SK-N-SH (cell line): ENCODE results near the gene RAD51B. TPM values are rescaled to one million over a fixed set of nuclear protein-coding genes. Genes with fewer than 3 reads are reported as not detected.

Experiments
- CTCF ChIA-PET: fragments of 300-600, 350-600 bp; formaldehyde crosslinking; extraction: SDS; loops from one replicate; lab custom pipeline; 2021; lab: Yijun Ruan, JAX
- POLR2A ChIA-PET: fragments of 350-600 bp; sonication (Branson Sonifier 250); formaldehyde crosslinking; extraction: SDS; loops from one replicate; lab custom pipeline; 2020; ENCODE audit warnings: antibody characterized with exemption, inconsistent platforms; lab: Yijun Ruan, JAX
- DNase-seq: peaks from one replicate; pipeline ENCODE4 v3.0.0; 2012
- H2AFZ ChIP-seq: fragments of 200-600 bp; sonication (generic); 2 replicates; pipeline ENCODE4 v1.8.1; 2016; ENCODE audit warnings: antibody characterized with exemption, mild to moderate bottlenecking, low read depth
- H3F3A ChIP-seq: fragments of 200-600 bp; sonication (generic); replicated peaks from 2 replicates; pipeline ENCODE3; 2016; ENCODE audit warnings: antibody characterized with exemption, mild to moderate bottlenecking; ENCODE audit not compliant: insufficient read depth
- H3K27ac ChIP-seq, 2 experiments: fragments of 200-500 bp in 1 of 2; fragments of 200-600 bp in 1 of 2; sonication (Bioruptor generic) in 1 of 2; sonication (generic), shearing (Covaris generic) in 1 of 2; 2 replicates each; pipeline versions ENCODE4 v1.5.1 to v1.6.1; 2014 to 2016; ENCODE audit warnings: low read depth in 2 of 2, inconsistent platforms in 1 of 2, low read length in 1 of 2, mild to moderate bottlenecking in 1 of 2, mixed read lengths in 1 of 2
- H3K27me3 ChIP-seq: fragments of 200-600 bp; sonication (generic), shearing (Covaris generic); 2 replicates; pipeline ENCODE4 v1.6.1; 2016; ENCODE audit warnings: mixed run types; ENCODE audit not compliant: insufficient read depth
- H3K36me3 ChIP-seq, 2 experiments: fragments of 200-500 bp in 1 of 2; fragments of 200-600 bp in 1 of 2; sonication (Bioruptor generic) in 1 of 2; sonication (generic) in 1 of 2; replicated peaks in 1 of 2; 2 replicates each; pipeline versions ENCODE3 to v1.5.1; 2014 to 2016; ENCODE audit warnings: low read length in 1 of 2, mild to moderate bottlenecking in 1 of 2; ENCODE audit not compliant: insufficient read depth in 2 of 2, control insufficient read depth in 1 of 2
- H3K4me1 ChIP-seq, 2 experiments: fragments of 200-500 bp in 1 of 2; fragments of 200-600 bp in 1 of 2; sonication (Bioruptor generic) in 1 of 2; sonication (generic), shearing (Covaris generic) in 1 of 2; 2 replicates each; pipeline versions ENCODE4 v1.5.1 to v1.6.1; 2014 to 2016; ENCODE audit warnings: low read depth in 1 of 2, low read length in 1 of 2, mixed run types in 1 of 2; ENCODE audit not compliant: insufficient read depth in 2 of 2, control insufficient read depth in 1 of 2
- H3K4me2 ChIP-seq: fragments of 200-600 bp; sonication (generic), shearing (Covaris generic); 2 replicates; pipeline ENCODE4 v1.6.1; 2017; ENCODE audit warnings: mixed run types
- H3K4me3 ChIP-seq, 2 experiments: fragments of 200-500 bp in 1 of 2; fragments of 200-600 bp in 1 of 2; sonication (Bioruptor generic) in 1 of 2; sonication (generic), shearing (Covaris generic) in 1 of 2; 2 replicates each; pipeline versions ENCODE4 v1.5.1 to v1.8.1; 2014 to 2016; ENCODE audit warnings: low read depth in 2 of 2, inconsistent platforms in 1 of 2, low read length in 1 of 2, mild to moderate bottlenecking in 1 of 2, mixed read lengths in 1 of 2, moderate library complexity in 1 of 2
- H3K79me2 ChIP-seq: fragments of 200-600 bp; sonication (generic); 2 replicates; pipeline ENCODE4 v1.8.1; 2017; ENCODE audit warnings: mild to moderate bottlenecking; ENCODE audit not compliant: insufficient read depth
- H3K9ac ChIP-seq: fragments of 200-600 bp; sonication (generic); 2 replicates; pipeline ENCODE4 v1.6.1; 2017; ENCODE audit warnings: mixed run types
- H3K9me2 ChIP-seq: fragments of 200-600 bp; sonication (generic); 2 replicates; pipeline ENCODE4 v1.6.1; 2017; ENCODE audit warnings: mixed run types
- H3K9me3 ChIP-seq: fragments of 200-600 bp; sonication (generic); 2 replicates; pipeline ENCODE4 v1.6.1; 2017; ENCODE audit warnings: mixed run types, mild to moderate bottlenecking, moderate library complexity
- H4K20me1 ChIP-seq: fragments of 200-600 bp; sonication (generic); 2 replicates; pipeline ENCODE4 v1.6.1; 2017; ENCODE audit warnings: mild to moderate bottlenecking, mixed run types; ENCODE audit not compliant: insufficient read depth
- ELF1 ChIP-seq: IDR thresholded peaks from 2 replicates; pipeline ENCODE4 v1.4.0; 2012
- FOXJ3 ChIP-seq: sonication (generic); formaldehyde crosslinking; IDR thresholded peaks from 2 replicates; pipeline ENCODE4 v1.5.1; 2020; ENCODE audit warnings: mild to moderate bottlenecking, missing genetic modification reagents
- FOXM1 ChIP-seq: IDR thresholded peaks from 2 replicates; pipeline ENCODE4 v1.4.0; 2012; ENCODE audit warnings: low read depth, mild to moderate bottlenecking
- GABPA ChIP-seq: IDR thresholded peaks from 2 replicates; pipeline ENCODE4 v1.4.0; 2012; ENCODE audit warnings: low read depth, mild to moderate bottlenecking
- GATA2 ChIP-seq: sonication (generic); formaldehyde crosslinking; IDR thresholded peaks from 2 replicates; pipeline ENCODE4 v1.5.0; 2020; ENCODE audit warnings: mild to moderate bottlenecking, missing genetic modification reagents
- JUND ChIP-seq: IDR thresholded peaks from 2 replicates; pipeline ENCODE4 v1.4.0; 2012
- MEF2A ChIP-seq: IDR thresholded peaks from 2 replicates; pipeline ENCODE4 v1.4.0; 2012; ENCODE audit warnings: low read depth, borderline replicate concordance
- MXI1 ChIP-seq: IDR thresholded peaks from 2 replicates; pipeline ENCODE4 v1.6.1; 2012; ENCODE audit warnings: mild to moderate bottlenecking, low read depth, low read length, improper control_type of control experiment
- NRF1 ChIP-seq: IDR thresholded peaks from 2 replicates; pipeline ENCODE4 v1.6.1; 2012; ENCODE audit warnings: low read depth, mild to moderate bottlenecking, low read length
- POLR2AphosphoS5 ChIP-seq: IDR thresholded peaks from 2 replicates; pipeline ENCODE4 v1.6.1; 2012; ENCODE audit warnings: low read depth, low read length
- RAD21 ChIP-seq: IDR thresholded peaks from 2 replicates; pipeline ENCODE4 v1.6.1; 2012; ENCODE audit warnings: mild to moderate bottlenecking, low read length
- REST ChIP-seq: IDR thresholded peaks from 2 replicates; pipeline ENCODE4 v1.6.1; 2012; ENCODE audit warnings: mild to moderate bottlenecking, low read depth, low read length, moderate library complexity
- RXRA ChIP-seq: IDR thresholded peaks from 2 replicates; pipeline ENCODE4 v1.4.0; 2012; ENCODE audit warnings: low read depth, mild to moderate bottlenecking, borderline replicate concordance
- TAF1 ChIP-seq: IDR thresholded peaks from 2 replicates; pipeline ENCODE4 v1.6.1; 2012; ENCODE audit warnings: low read depth, mild to moderate bottlenecking, low read length, moderate library complexity, borderline replicate concordance
- USF2 ChIP-seq: fragments of 150-350 bp; IDR thresholded peaks from 2 replicates; pipeline ENCODE4 v1.6.1; 2017; ENCODE audit warnings: antibody characterized with exemption, low read length, low read depth, borderline replicate concordance
- YY1 ChIP-seq: IDR thresholded peaks from 2 replicates; pipeline ENCODE4 v1.4.0; 2012; ENCODE audit warnings: low read depth, mild to moderate bottlenecking
- WGBS: methylation state at CpG from one replicate; pipeline ENCODE4 v1.1.6; 2017; ENCODE audit warnings: low lambda C conversion rate; 5-methylcytosine and 5-hydroxymethylcytosine counted together
- polyA plus RNA-seq, 3 experiments: library from polyadenylated mRNA; depleted of rRNA; stranded (reverse); fragments of >200 nt; gene quantifications; 2 replicates each; pipeline ENCODE4 v1.2.3, GENCODE V29; 2012
- TF ChIP-seq, protein P1 (sequence below): IDR thresholded peaks from 2 replicates; pipeline ENCODE4 v1.4.0; 2012; ENCODE audit warnings: low read depth

The RAD51B gene
- polyA plus RNA-seq, 1 of the 3 experiments (the other 2 are of a cell fraction) = 6.0 TPM

DNA sequence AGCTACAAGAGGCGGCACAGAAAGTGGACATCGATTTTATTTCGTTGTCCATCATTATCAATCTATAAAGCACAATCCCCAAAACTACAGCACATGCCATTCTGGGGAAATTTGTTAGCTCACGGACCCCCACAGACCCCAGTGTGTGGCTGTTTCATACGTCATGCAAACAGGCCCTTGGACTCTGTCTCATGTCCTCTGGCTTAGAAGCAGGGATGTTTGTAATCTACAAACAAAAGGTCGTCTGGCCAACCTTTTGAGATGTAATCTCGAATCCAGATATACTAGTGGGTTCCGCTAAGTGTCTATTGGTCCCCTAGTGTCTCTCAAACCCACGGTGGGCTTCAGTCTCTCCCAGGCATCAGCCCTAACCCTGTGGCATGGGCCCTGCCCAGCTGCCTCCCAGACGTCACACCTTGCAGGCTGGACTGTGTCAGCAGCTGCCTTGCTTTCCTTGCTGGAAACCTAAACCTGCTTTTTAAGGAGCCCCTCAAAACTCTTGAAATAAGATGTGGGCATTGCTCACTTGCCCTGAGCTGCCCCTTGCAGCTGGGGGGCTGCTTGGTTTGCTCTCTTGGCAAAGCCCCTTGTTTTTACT lies 752.4 kb downstream of the RAD51B start:
- DNase-seq = no peak
- no peak overlapping the region for H3K4me2 ChIP-seq
- H4K20me1 ChIP-seq = no peaks in the 10 kb centered on the region
- H3K9ac ChIP-seq = no peak overlapping the region
- H3F3A ChIP-seq = peaks cover 10% of the 10 kb centered on the region
- no peak overlapping the region for H3K27ac ChIP-seq
- no peaks in the 10 kb centered on the region for H3K9me3 ChIP-seq
- H3K27me3 ChIP-seq = no peaks in the 10 kb centered on the region
- no peaks in the 10 kb centered on the region for H3K36me3 ChIP-seq
- WGBS = 77% methylated on average over 10 of the region's 10 CpGs
- POLR2A ChIA-PET = no interaction called here
- H3K4me1 ChIP-seq = peaks cover 0 to 25% of the 10 kb centered on the region in 2 experiments; a peak in 3 of 4 replicates
- no peak overlapping the region for H2AFZ ChIP-seq
- H3K4me3 ChIP-seq = no peak overlapping the region
- TF ChIP-seq JUND = no peak
- TF ChIP-seq GABPA = no peak
- no peak for TF ChIP-seq TAF1
- TF ChIP-seq FOXM1 = no peak
- TF ChIP-seq NRF1 = no peak
- no peak for TF ChIP-seq MEF2A
- no peak for TF ChIP-seq RAD21
- no peak for TF ChIP-seq YY1
- no peak for TF ChIP-seq USF2
- TF ChIP-seq MXI1 = no peak
- no peak for TF ChIP-seq RXRA
- no peak for TF ChIP-seq REST
- no peaks in the 10 kb centered on the region for H3K9me2 ChIP-seq
- no peaks in the 10 kb centered on the region for H3K79me2 ChIP-seq
- CTCF ChIA-PET = interaction anchor here (1.7 kb wide), 1 partner anchor 217 kb away, joined by 4 read pairs; no protein-coding TSS in a partner anchor

GRCh38 chr14:68573126-68573525 lies 753.5 kb downstream of the RAD51B start:
- H3K9me2 ChIP-seq = no peaks in the 10 kb centered on the region
- H3K27ac ChIP-seq = no peak overlapping the region
- ChIA-PET POLR2A (no interaction called here), CTCF (interaction anchor here (0.7 to 1.7 kb wide), 3 partner anchors 11 to 216 kb away, joined by 4 read pairs; no protein-coding TSS in a partner anchor)
- no peaks in the 10 kb centered on the region for H3K9me3 ChIP-seq
- no peaks in the 10 kb centered on the region for H3K27me3 ChIP-seq
- WGBS = 81% methylated on average over 6 of the region's 6 CpGs
- no peak overlapping the region for H3K4me2 ChIP-seq
- H3K4me1 ChIP-seq = peaks cover 0 to 36% of the 10 kb centered on the region in 2 experiments; a peak in 3 of 4 replicates
- no peaks in the 10 kb centered on the region for H3K79me2 ChIP-seq
- H2AFZ ChIP-seq = no peak overlapping the region
- H4K20me1 ChIP-seq = no peaks in the 10 kb centered on the region
- H3F3A ChIP-seq = peaks cover 15% of the 10 kb centered on the region
- H3K4me3 ChIP-seq = no peak overlapping the region
- DNase-seq = no peak
- H3K36me3 ChIP-seq = no peaks in the 10 kb centered on the region
- no peak overlapping the region for H3K9ac ChIP-seq
- TF ChIP-seq RAD21 = no peak
- TF ChIP-seq, protein P1, sequence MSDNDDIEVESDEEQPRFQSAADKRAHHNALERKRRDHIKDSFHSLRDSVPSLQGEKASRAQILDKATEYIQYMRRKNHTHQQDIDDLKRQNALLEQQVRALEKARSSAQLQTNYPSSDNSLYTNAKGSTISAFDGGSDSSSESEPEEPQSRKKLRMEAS = no peak
- no peak for TF ChIP-seq TAF1
- no peak for TF ChIP-seq ELF1
- TF ChIP-seq POLR2AphosphoS5 = no peak
- TF ChIP-seq USF2 = no peak
- no peak for TF ChIP-seq GATA2 (CRISPR knock-in tag)
- TF ChIP-seq JUND = no peak
- TF ChIP-seq FOXJ3 = no peak
- TF ChIP-seq REST = no peak
- TF ChIP-seq RXRA = no peak
- no peak for TF ChIP-seq MXI1
